Midbrain (tissue), 1 donor: Measurements from ENCODE around the gene LONRF2.

ENCODE experiments used
- DNase-seq: peaks from one replicate; lab custom pipeline; 2025; lab: John Stamatoyannopoulos, UW

Gene LONRF2

GRCh38 chr2:100275200-100275589 lies 47.1 kb downstream of the LONRF2 start:
- no peak for DNase-seq

- DNase-seq = no peak
Observed at GRCh38 chr2:100274566-100275199, 47.6 kb downstream of the LONRF2 start.

GRCh38 chr2:100274076-100274475 lies 48.2 kb downstream of the LONRF2 start:
- DNase-seq = no peak

GRCh38 chr2:100273387-100273786 lies 48.9 kb downstream of the LONRF2 start:
- no peak for DNase-seq

- no peak for DNase-seq
Observed at GRCh38 chr2:100272841-100273329, 49.4 kb downstream of the LONRF2 start.

- no peak for DNase-seq
Observed at GRCh38 chr2:100271210-100271609, 51.1 kb downstream of the LONRF2 start.

GRCh38 chr2:100270381-100271146 lies 51.7 kb downstream of the LONRF2 start:
- DNase-seq = no peak

- DNase-seq = no peak
Observed at GRCh38 chr2:100269889-100270288, 52.4 kb downstream of the LONRF2 start.

GRCh38 chr2:100268986-100269385 lies 53.3 kb downstream of the LONRF2 start:
- DNase-seq = no peak

GRCh38 chr2:100267751-100268150 lies 54.5 kb downstream of the LONRF2 start:
- DNase-seq = no peak

- no peak for DNase-seq
Observed at GRCh38 chr2:100266126-100266525, 56.2 kb downstream of the LONRF2 start.

- DNase-seq = no peak
Observed at GRCh38 chr2:100265226-100265625, 57.1 kb downstream of the LONRF2 start.

- no peak for DNase-seq
Observed at GRCh38 chr2:100264651-100265050, 57.6 kb downstream of the LONRF2 start.

GRCh38 chr2:100264121-100264520 lies 58.2 kb downstream of the LONRF2 start:
- no peak for DNase-seq

- DNase-seq = peak; percentile 56
Observed at GRCh38 chr2:100262555-100263320, 59.6 kb downstream of the LONRF2 start.

GRCh38 chr2:100262046-100262445 lies 60.3 kb downstream of the LONRF2 start:
- DNase-seq = no peak

GRCh38 chr2:100260712-100261620 lies 61.3 kb downstream of the LONRF2 start:
- peak; percentile 73 for DNase-seq

- DNase-seq = no peak
Observed at GRCh38 chr2:100259106-100259505, 63.2 kb downstream of the LONRF2 start.

GRCh38 chr2:100257939-100258338 lies 64.4 kb downstream of the LONRF2 start:
- DNase-seq = no peak

GRCh38 chr2:100256849-100257248 lies 65.5 kb downstream of the LONRF2 start:
- no peak for DNase-seq

- no peak for DNase-seq
Observed at GRCh38 chr2:100256416-100256815, 65.9 kb downstream of the LONRF2 start.
